Keratinocyte (primary cell): ENCODE results near the gene UQCRHL. TPM values are rescaled to one million over a fixed set of nuclear protein-coding genes. Genes with fewer than 3 reads are reported as not detected.

Source experiments
- DNase-seq: peaks from one replicate; pipeline ENCODE4 v3.0.0-alpha.2; 2011; ENCODE audit warnings: low read depth, missing footprints, low spot score
- FAIRE-seq: peaks from 2 replicates; lab custom pipeline; 2011; peaks lifted over from hg19 to GRCh38; lab: Jason Lieb, UNC
- H2AFZ ChIP-seq: 2 replicates; pipeline ENCODE4 v1.6.0; 2012; ENCODE audit warnings: low read length, control low read depth, inconsistent platforms; ENCODE audit not compliant: control insufficient read depth
- H3K27ac ChIP-seq: 2 replicates; pipeline ENCODE4 v1.5.1; 2011; ENCODE audit warnings: low read length; ENCODE audit not compliant: control insufficient read depth, insufficient read depth
- H3K27me3 ChIP-seq: 3 replicates; pipeline ENCODE4 v1.6.0; 2011; ENCODE audit warnings: low read length; ENCODE audit not compliant: control insufficient read depth, insufficient read depth; ENCODE audit errors: extremely low read depth
- H3K36me3 ChIP-seq, 2 experiments: 2 replicates in 1 of 2; 3 replicates in 1 of 2; pipeline ENCODE4 v1.5.1; 2011; ENCODE audit warnings: low read length in 2 of 2, mild to moderate bottlenecking in 1 of 2; ENCODE audit not compliant: control insufficient read depth in 2 of 2, insufficient read depth in 2 of 2; ENCODE audit errors: extremely low read depth in 1 of 2
- H3K4me1 ChIP-seq: 3 replicates; pipeline ENCODE4 v1.5.1; 2011; ENCODE audit warnings: low read length; ENCODE audit not compliant: control insufficient read depth, insufficient read depth; ENCODE audit errors: extremely low read depth
- H3K4me2 ChIP-seq: 3 replicates; pipeline ENCODE4 v1.6.0; 2011; ENCODE audit warnings: low read depth, low read length; ENCODE audit not compliant: control insufficient read depth, insufficient read depth; ENCODE audit errors: extremely low read depth
- H3K4me3 ChIP-seq, 3 experiments: fragments of 200-600 bp in 1 of 3; sonication (generic) in 1 of 3; 2 replicates in 2 of 3; 3 replicates in 1 of 3; pipeline ENCODE4 v1.5.1; 2011 to 2016; ENCODE audit warnings: low read length in 3 of 3, mild to moderate bottlenecking in 3 of 3, control low read depth in 2 of 3, inconsistent platforms in 1 of 3, low read depth in 1 of 3, mixed read lengths in 1 of 3, mixed run types in 1 of 3, moderate library complexity in 1 of 3; ENCODE audit not compliant: control insufficient read depth in 2 of 3, insufficient read depth in 2 of 3; ENCODE audit errors: extremely low read depth in 1 of 3
- H3K79me2 ChIP-seq: 2 replicates; pipeline ENCODE4 v1.6.0; 2012; ENCODE audit warnings: low read length; ENCODE audit not compliant: control insufficient read depth, insufficient read depth
- H3K9ac ChIP-seq: 3 replicates; pipeline ENCODE4 v1.6.0; 2011; ENCODE audit warnings: low read length; ENCODE audit not compliant: control insufficient read depth, insufficient read depth; ENCODE audit errors: extremely low read depth
- H3K9me1 ChIP-seq: 3 replicates; pipeline ENCODE4 v1.6.0; 2011; ENCODE audit warnings: low read length; ENCODE audit not compliant: control insufficient read depth, insufficient read depth; ENCODE audit errors: extremely low read depth
- H3K9me3 ChIP-seq: 2 replicates; pipeline ENCODE4 v1.5.1; 2012; ENCODE audit warnings: low read depth, low read length; ENCODE audit not compliant: control insufficient read depth
- H4K20me1 ChIP-seq: 3 replicates; pipeline ENCODE4 v1.6.0; 2011; ENCODE audit warnings: low read length; ENCODE audit not compliant: control insufficient read depth, insufficient read depth; ENCODE audit errors: extremely low read depth
- CTCF ChIP-seq, 3 experiments: IDR thresholded peaks in 1 of 3; conservative IDR thresholded peaks in 1 of 3; optimal IDR thresholded peaks in 1 of 3; 2 replicates in 2 of 3; 3 replicates in 1 of 3; pipeline versions ENCODE3 to v1.5.1; 2011; ENCODE audit warnings: low read length in 3 of 3, mild to moderate bottlenecking in 3 of 3, moderate library complexity in 2 of 3, control low read depth in 1 of 3, inconsistent platforms in 1 of 3; ENCODE audit not compliant: insufficient read depth in 2 of 3; ENCODE audit errors: extremely low read depth in 1 of 3
- EZH2 ChIP-seq: IDR thresholded peaks from one replicate; pipeline ENCODE4 v1.6.1; 2012; ENCODE audit warnings: inconsistent platforms, mild to moderate bottlenecking, low read length, moderate library complexity
- dilution Hi-C: fragments of 300-500 bp; cut with MboI; formaldehyde crosslinking; loops from one replicate; pipeline ENCODE4 v1.7.0; 2020; ENCODE audit warnings: low sequenced_read_pairs; ENCODE audit not compliant: extremely low pct_ligation_motif_present
- polyA plus RNA-seq, 5 experiments: library from polyadenylated mRNA; depleted of rRNA in 3 of 5; stranded (reverse) in 3 of 5; stranded (forward) in 1 of 5; unstranded in 1 of 5; fragments of >200 nt; gene quantifications; 1 replicate in 1 of 5; 2 replicates in 3 of 5; 3 replicates in 1 of 5; pipeline versions ENCODE4 v1.2.1 to v1.2.3, GENCODE V29; 2011 to 2012; ENCODE audit warnings: missing spikeins in 2 of 5, low read depth in 1 of 5, low replicate concordance in 1 of 5

UQCRHL gene
- polyA plus RNA-seq, 1 donor (not counting 4 experiments of a cell fraction or from before 2014, with no cell fraction given): 14.0 TPM

- dilution Hi-C loops: no loop called here
- peak; percentile 77 for FAIRE-seq
- H2AFZ ChIP-seq: peak overlapping the region; percentile 99
Observed at GRCh38 chr1:15835741-15836510, 28.5 kb upstream of the UQCRHL start.

GRCh38 chr1:15835205-15835740 lies 27.8 kb upstream of the UQCRHL start:
- Histone ChIP-seq H3K27me3 (no peaks in the 10 kb centered on the region), H3K4me2 (peak overlapping the region; percentile 90), H3K79me2 (no peaks in the 10 kb centered on the region), H3K4me3 (peak overlapping the region; percentile 63 to 95 (median 71)), H3K9ac (peak overlapping the region; percentile 98), H2AFZ (peak overlapping the region; percentile 69), H3K9me1 (no peaks in the 10 kb centered on the region), H3K36me3 (no peaks in the 10 kb centered on the region), H3K9me3 (no peaks in the 10 kb centered on the region), H3K27ac (peak overlapping the region; percentile 97), H4K20me1 (no peaks in the 10 kb centered on the region), H3K4me1 (peaks cover 30% of the 10 kb centered on the region)
- no peak for FAIRE-seq
- dilution Hi-C loops: no loop called here
- TF ChIP-seq CTCF (optimal IDR thresholded peaks at IDR 0.05 in 1 of 3, IDR thresholded peaks at IDR 0.05 in 1 of 3, conservative IDR thresholded peaks at IDR 0.05 in 1 of 3; ENCODE audit: extremely low read depth in 1 of 3, insufficient read depth in 2 of 3, low read length in 3 of 3) (no peak), EZH2 (no peak)
- DNase-seq: no peak

More at GRCh38 chr1:15835741-15836510, 28.5 kb upstream of the UQCRHL start:
- peaks cover 24% of the 10 kb centered on the region for H3K4me1 ChIP-seq
- TF ChIP-seq EZH2 (no peak), CTCF (optimal IDR thresholded peaks at IDR 0.05 in 1 of 3, IDR thresholded peaks at IDR 0.05 in 1 of 3, conservative IDR thresholded peaks at IDR 0.05 in 1 of 3; ENCODE audit: extremely low read depth in 1 of 3, insufficient read depth in 2 of 3, low read length in 3 of 3) (no peak)
- H3K36me3 ChIP-seq: no peaks in the 10 kb centered on the region
- no peaks in the 10 kb centered on the region for H3K27me3 ChIP-seq
- H3K9ac ChIP-seq: peak overlapping the region; percentile 98
- peak overlapping the region; percentile 95 for H3K4me2 ChIP-seq
- DNase-seq: no peak
- peak overlapping the region; percentile 97 for H3K27ac ChIP-seq
- no peaks in the 10 kb centered on the region for H3K9me3 ChIP-seq
- no peaks in the 10 kb centered on the region for H3K79me2 ChIP-seq
- H4K20me1 ChIP-seq: no peaks in the 10 kb centered on the region
- H3K4me3 ChIP-seq: peak overlapping the region; percentile 63 to 95 (median 71)
- H3K9me1 ChIP-seq: no peaks in the 10 kb centered on the region
